Upper lobe of left lung (tissue), 4 donors: ENCODE measurements around the gene PSMB9.

Experiments used
- POLR2A ChIP-seq, 4 donors: fragments of 450-650 bp; IDR thresholded peaks; one replicate each; pipeline ENCODE4 v1.5.1; 2016 to 2017; ENCODE audit warnings: antibody characterized with exemption in 4 of 4, mild to moderate bottlenecking in 2 of 4
- TF ChIP-seq, protein P1 (sequence below), 6 experiments: fragments of 450-650 bp in 4 of 6; fragments of 200-600 bp in 2 of 6; sonication (generic) in 2 of 6; IDR thresholded peaks; one replicate each; pipeline ENCODE4 v1.5.1; 2016 to 2019; ENCODE audit warnings: antibody characterized with exemption in 6 of 6

DNA sequence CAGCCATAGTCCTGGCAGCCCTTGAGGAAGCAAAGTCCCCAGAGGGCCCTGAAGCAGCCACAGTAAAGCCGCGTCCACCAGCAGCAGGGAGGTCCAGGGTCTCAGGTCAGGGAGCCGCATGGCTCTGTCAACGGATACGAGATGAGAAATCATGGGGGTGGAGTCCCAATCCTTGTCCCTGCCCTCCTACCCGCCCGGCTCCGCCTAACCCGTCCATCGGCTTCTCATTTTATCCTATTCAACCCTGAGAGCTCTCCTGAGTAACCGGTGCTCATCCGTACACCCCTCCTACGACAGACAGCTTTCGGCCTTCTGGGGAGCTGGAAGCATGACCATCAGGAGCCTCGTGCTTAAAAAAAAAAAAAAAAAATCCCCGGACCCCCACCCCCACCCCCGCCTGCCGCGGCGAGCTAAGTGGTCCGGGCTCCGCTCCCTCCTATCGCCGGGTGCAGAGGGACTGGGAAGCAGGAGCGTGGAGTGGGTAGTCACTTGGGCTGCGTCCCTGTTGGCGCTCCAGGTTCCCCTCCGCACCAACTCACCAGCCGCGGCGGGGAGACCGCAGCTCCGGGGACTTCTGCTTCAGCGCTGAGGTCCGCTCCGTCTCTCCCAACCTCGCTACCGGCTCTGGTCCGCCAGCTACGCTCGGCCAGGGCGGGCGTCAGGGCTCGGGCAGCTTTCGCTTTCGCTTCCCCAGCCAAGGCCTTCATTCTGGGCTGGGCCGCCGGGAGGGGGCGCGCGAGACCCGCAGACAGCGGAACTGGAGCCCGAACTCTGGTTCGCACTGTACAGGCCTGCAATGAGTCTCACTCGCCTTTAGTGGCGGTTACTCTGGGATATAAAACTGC, 15.7 kb upstream of the PSMB9 start, which contains the start of gene TAP2:
- TF ChIP-seq, protein P1, sequence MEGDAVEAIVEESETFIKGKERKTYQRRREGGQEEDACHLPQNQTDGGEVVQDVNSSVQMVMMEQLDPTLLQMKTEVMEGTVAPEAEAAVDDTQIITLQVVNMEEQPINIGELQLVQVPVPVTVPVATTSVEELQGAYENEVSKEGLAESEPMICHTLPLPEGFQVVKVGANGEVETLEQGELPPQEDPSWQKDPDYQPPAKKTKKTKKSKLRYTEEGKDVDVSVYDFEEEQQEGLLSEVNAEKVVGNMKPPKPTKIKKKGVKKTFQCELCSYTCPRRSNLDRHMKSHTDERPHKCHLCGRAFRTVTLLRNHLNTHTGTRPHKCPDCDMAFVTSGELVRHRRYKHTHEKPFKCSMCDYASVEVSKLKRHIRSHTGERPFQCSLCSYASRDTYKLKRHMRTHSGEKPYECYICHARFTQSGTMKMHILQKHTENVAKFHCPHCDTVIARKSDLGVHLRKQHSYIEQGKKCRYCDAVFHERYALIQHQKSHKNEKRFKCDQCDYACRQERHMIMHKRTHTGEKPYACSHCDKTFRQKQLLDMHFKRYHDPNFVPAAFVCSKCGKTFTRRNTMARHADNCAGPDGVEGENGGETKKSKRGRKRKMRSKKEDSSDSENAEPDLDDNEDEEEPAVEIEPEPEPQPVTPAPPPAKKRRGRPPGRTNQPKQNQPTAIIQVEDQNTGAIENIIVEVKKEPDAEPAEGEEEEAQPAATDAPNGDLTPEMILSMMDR (IDR thresholded peaks at IDR 0.05), result peak; percentile 95 to 99 (median 97)
- TF ChIP-seq POLR2A (IDR thresholded peaks at IDR 0.05), result peak in 3 of 4 donors; percentile 45 to 75 (median 48)
